IPS-18c (cell line): ENCODE measurements around the gene SPPL2C.

ENCODE experiments used
- H3K4me3 ChIP-seq: 2 replicates; pipeline ENCODE4 v1.7.0; 2013; ENCODE audit warnings: low read depth, mild to moderate bottlenecking, low read length, moderate library complexity; ENCODE audit not compliant: insufficient read depth
- H3K9me3 ChIP-seq: one replicate; pipeline ENCODE4 v1.6.1; 2013; ENCODE audit warnings: mild to moderate bottlenecking, low read length, moderate library complexity; ENCODE audit not compliant: control insufficient read depth, insufficient read depth

Gene SPPL2C

DNA sequence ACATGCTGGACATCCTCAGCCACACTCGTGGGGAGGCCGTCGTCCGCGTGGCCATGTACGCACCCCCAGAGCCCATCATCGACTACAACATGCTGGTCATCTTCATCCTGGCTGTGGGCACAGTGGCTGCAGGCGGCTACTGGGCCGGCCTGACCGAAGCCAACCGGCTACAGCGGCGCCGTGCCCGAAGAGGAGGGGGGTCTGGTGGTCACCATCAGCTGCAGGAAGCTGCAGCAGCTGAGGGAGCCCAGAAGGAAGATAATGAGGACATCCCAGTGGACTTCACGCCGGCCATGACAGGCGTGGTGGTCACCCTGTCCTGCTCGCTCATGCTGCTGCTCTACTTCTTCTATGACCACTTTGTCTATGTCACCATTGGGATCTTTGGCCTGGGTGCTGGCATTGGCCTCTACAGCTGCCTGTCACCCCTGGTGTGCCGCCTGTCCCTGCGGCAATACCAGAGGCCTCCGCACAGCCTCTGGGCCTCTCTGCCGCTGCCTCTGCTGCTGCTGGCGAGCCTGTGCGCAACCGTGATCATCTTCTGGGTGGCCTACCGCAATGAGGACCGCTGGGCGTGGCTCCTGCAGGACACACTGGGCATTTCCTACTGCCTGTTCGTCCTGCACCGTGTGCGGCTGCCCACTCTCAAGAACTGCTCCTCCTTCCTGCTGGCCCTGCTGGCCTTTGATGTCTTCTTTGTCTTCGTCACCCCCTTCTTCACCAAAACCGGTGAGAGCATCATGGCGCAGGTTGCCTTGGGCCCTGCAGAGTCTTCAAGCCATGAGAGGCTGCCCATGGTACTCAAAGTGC, 900 bp downstream of the SPPL2C start:
- Histone ChIP-seq H3K4me3 (no peak overlapping the region), H3K9me3 (no peaks in the 10 kb centered on the region)

DNA sequence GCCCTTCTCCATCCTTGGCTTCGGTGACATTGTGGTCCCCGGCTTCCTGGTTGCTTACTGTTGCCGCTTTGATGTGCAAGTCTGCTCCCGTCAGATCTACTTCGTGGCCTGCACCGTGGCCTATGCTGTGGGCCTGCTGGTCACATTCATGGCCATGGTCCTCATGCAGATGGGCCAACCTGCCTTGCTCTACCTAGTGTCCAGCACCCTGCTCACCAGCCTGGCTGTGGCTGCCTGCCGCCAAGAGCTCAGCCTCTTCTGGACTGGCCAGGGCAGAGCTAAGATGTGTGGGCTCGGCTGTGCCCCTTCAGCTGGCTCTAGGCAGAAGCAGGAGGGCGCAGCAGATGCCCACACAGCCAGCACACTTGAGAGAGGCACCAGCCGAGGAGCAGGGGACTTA, 1.5 kb downstream of the SPPL2C start:
- no peak overlapping the region for H3K4me3 ChIP-seq
- no peaks in the 10 kb centered on the region for H3K9me3 ChIP-seq

DNA sequence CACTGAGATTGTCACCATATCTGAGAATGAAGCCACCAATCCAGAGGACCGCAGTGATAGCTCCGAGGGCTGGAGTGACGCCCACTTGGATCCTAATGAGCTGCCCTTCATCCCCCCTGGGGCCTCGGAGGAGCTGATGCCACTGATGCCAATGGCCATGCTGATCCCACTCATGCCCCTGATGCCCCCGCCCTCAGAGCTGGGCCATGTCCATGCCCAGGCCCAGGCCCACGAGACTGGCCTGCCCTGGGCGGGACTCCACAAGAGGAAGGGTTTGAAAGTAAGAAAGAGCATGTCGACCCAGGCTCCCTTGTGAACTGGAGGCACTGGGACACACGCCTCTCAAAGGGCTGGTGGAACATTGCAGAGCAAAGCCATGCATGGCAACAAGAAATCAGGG, 2.0 kb downstream of the SPPL2C start:
- no peaks in the 10 kb centered on the region for H3K9me3 ChIP-seq
- H3K4me3 ChIP-seq, result no peak overlapping the region

DNA sequence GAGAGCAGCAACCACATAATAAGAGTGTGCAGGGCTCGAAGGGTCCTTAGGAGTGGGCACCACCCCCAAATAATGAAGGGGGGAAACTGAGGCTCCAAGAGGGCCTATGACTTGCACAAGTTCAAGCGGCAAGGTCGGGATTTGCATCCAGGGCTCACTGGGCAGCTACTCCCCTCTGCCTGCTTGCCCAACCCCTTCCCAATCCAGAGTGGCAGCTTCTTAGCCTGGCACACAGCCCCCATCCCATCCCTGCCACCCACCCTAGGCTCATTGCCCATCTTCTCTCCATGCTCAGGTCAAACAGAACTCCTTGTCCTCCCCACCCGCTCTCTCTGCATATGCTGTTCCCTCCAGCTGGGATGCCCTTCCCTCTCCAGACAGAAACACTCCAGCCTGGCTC, 2.4 kb downstream of the SPPL2C start:
- no peak overlapping the region for H3K4me3 ChIP-seq

DNA sequence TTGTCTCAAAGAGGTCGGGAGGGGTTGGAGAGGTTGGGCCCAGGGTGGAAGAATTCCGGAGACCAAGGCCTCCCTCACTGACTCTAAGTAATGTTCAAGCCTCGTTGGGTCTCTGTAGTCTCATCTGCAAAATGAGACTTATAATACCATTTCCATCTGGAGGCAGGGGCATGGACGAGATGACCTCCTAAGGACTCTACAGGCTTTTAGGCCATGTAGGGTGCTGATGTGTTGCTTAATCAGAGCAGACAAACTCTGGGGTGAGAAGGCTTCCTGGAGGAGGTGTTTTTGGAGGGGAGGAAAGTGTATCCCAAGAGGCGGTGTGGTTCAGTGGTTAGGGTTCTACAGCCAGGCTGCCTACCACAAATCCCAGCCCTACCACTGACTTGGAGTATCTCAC, 3.1 kb downstream of the SPPL2C start:
- H3K9me3 ChIP-seq, result no peaks in the 10 kb centered on the region
- no peak overlapping the region for H3K4me3 ChIP-seq

More for the DNA sequence above, 2.4 kb downstream of the SPPL2C start:
- H3K9me3 ChIP-seq, result no peaks in the 10 kb centered on the region

DNA sequence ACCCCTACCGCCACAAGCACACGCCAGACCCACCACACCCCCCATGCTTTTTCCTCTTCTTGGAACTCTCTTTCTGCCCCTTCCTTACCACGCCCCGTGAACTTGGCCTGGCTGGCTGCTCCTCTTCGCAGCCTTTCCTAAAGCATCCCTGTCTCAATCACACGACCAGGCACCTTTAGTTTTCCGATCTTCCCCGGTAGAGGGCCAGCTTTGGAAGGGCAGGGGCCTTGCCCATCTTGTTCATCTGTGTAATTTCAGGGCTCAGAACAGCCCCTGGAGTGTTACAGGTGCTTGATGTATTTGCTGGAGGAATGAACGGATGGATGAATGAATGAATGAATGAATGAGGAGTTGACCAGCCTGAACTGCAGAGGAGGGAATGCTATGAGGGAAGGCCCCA, 3.7 kb downstream of the SPPL2C start:
- no peak overlapping the region for H3K4me3 ChIP-seq
- H3K9me3 ChIP-seq, result no peaks in the 10 kb centered on the region

DNA sequence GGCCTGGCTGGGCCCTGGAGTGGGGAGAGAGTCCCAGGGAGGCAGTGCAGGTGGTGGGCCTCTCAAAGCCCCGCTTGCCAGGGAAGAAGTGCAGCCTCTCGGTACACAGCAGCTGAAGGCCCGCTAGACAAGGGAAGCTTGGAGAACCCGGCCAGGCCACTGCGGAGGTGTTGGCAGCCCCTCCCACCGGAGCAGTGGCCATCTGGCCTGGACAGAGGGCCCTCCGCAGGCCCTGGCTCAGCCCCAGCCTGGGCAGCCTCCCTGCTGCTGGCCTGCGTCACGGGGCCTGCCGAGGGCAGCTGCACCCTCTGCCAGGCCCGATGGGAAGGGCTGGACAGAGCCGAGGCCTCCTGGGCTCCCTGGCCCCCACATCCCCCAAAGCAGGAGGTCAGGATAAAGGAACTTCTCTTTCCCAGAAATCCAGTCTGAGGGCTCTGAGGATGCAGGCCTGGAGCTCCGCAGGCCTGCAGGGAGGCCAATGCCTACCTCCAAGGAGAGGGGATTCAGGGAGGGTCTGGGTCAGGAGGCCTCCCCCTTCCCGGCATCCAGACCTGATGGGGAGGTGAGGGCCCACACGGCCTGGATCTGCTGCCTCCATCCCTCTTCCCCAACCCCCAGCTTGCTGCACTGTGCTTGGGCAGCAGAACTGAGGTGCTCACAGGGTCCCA, 4.3 kb downstream of the SPPL2C start:
- Histone ChIP-seq H3K4me3 (no peak overlapping the region), H3K9me3 (no peaks in the 10 kb centered on the region)

- Histone ChIP-seq H3K9me3 (no peaks in the 10 kb centered on the region), H3K4me3 (no peak overlapping the region)
Observed at GRCh38 chr17:45849536-45849990, 4.9 kb downstream of the SPPL2C start.

DNA sequence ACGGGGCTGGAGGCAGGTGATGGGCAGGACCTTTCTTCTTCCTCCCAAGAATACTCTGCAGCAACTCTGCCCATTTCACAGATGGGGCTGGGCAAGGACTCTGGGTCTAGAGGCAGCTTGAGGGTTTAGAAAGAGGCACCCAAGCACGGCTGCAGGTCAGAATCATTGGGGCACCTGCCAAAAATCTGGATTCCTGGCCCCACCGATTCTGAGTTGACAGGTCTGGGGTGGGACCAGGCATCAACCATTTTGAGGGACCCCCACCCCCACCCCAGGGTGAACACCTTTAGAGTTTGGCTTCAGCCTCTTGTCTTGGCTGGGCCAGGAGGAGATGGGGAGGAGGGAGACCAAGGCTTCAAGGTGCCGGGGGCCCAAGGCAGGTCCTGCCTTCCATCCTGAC, 5.3 kb downstream of the SPPL2C start:
- H3K4me3 ChIP-seq, result no peak overlapping the region
- no peaks in the 10 kb centered on the region for H3K9me3 ChIP-seq

DNA sequence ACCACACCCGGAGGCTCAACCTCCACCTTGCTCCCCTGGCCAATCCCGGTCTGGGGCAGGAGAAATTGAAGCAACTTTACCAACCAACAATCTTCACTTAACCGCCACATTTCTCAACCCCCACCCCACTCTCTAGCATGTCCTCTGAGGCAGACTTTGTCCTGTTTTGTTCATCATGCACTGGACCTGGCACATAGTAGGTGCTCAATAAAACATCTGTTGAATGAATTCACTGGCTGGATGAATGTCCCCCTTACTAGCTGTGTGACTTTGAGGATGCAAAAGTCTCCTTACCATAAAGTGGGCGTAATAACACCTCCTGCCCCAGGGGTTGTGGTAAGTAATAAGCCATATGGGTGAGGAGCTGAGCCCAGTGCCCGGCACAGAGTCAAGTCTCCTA, 5.8 kb downstream of the SPPL2C start:
- H3K9me3 ChIP-seq, result no peaks in the 10 kb centered on the region
- H3K4me3 ChIP-seq, result no peak overlapping the region

- no peaks in the 10 kb centered on the region for H3K9me3 ChIP-seq
- H3K4me3 ChIP-seq, result no peak overlapping the region
Observed at GRCh38 chr17:45851022-45851421, 6.3 kb downstream of the SPPL2C start.

- no peak overlapping the region for H3K4me3 ChIP-seq
- H3K9me3 ChIP-seq, result no peaks in the 10 kb centered on the region
Observed at GRCh38 chr17:45851464-45851863, 6.8 kb downstream of the SPPL2C start.

DNA sequence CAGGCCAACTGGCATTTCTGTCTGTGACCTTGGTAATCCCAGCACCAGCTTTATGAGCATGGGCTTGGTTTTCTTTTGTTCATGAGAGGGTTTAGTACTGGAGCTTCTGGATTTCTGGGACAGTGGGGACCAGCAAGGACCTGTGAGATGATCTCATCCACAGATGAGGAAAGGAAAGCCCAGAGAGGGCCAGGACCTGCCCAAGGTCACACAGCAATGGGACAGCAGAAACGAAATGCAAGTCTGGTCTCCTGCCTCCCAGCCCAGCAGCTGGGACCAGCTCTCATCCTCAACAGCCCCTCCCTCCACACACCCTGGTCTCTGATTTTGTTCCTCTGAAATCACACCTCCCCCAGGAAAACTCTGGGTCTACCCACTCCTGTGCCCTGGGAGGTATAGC, 7.2 kb downstream of the SPPL2C start:
- H3K4me3 ChIP-seq, result no peak overlapping the region

GRCh38 chr17:45852535-45853297, 8.0 kb downstream of the SPPL2C start:
- Histone ChIP-seq H3K4me3 (no peak overlapping the region), H3K9me3 (no peaks in the 10 kb centered on the region)

More for the DNA sequence above, 7.2 kb downstream of the SPPL2C start:
- no peaks in the 10 kb centered on the region for H3K9me3 ChIP-seq

DNA sequence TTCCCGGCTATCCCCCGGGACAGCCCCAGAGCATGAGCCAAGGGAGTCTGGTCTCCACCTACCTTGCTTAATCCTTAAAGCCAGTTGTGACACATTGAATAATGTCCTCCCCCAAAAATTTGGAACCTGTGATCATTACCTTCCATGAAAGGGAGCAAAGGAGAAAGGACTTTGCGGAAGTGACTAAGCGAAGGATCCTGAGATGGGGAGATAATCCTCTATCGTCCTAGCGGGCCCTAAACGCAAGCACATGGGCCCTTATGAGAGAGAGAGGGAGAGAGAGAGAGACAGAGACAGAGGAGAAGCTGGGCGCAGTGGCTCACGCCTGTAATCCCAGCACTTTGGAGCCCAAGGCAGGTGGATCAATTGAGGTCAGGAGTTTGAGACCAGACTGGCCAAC, 9.5 kb downstream of the SPPL2C start:
- no peak overlapping the region for H3K4me3 ChIP-seq
- H3K9me3 ChIP-seq, result no peaks in the 10 kb centered on the region

GRCh38 chr17:45855691-45856336, 11.1 kb downstream of the SPPL2C start:
- H3K4me3 ChIP-seq, result no peak overlapping the region
- H3K9me3 ChIP-seq, result no peaks in the 10 kb centered on the region

- H3K9me3 ChIP-seq, result no peaks in the 10 kb centered on the region
Observed at GRCh38 chr17:45857977-45858708, 13.5 kb downstream of the SPPL2C start.

More at GRCh38 chr17:45857977-45858708, 13.5 kb downstream of the SPPL2C start:
- H3K4me3 ChIP-seq, result no peak overlapping the region
